SJCRH30 (cell line): ENCODE measurements around the gene PTGIR. TPM values are rescaled to one million over a fixed set of nuclear protein-coding genes. Genes with fewer than 3 reads are reported as not detected.
"Not testable (repeated sequence)": the region's sequence is repeated elsewhere in the genome, so short reads cannot be mapped to it uniquely, and the experiment has no call there.

Source experiments
- DNase-seq, 2 experiments: peaks; one replicate each; pipeline ENCODE4 v3.0.0-alpha.2; 2015 to 2020
- H3K27ac ChIP-seq: fragments of 250-450 bp; sonication (Bioruptor Pico); 2 replicates; pipeline ENCODE4 v1.5.1; 2020; ENCODE audit warnings: mild to moderate bottlenecking, moderate library complexity
- H3K27me3 ChIP-seq: fragments of 250-450 bp; sonication (Bioruptor Pico); 2 replicates; pipeline ENCODE4 v1.5.1; 2020; ENCODE audit warnings: mild to moderate bottlenecking, moderate library complexity
- H3K36me3 ChIP-seq: fragments of 250-450 bp; sonication (Bioruptor Pico); 2 replicates; pipeline ENCODE4 v1.5.1; 2020; ENCODE audit warnings: mild to moderate bottlenecking, moderate library complexity
- H3K4me1 ChIP-seq: fragments of 250-450 bp; sonication (Bioruptor Pico); 2 replicates; pipeline ENCODE4 v1.5.1; 2020; ENCODE audit warnings: mild to moderate bottlenecking, moderate library complexity
- H3K4me3 ChIP-seq: fragments of 250-450 bp; sonication (Bioruptor Pico); 2 replicates; pipeline ENCODE4 v1.5.1; 2020; ENCODE audit warnings: mild to moderate bottlenecking, moderate library complexity
- H3K9me3 ChIP-seq: fragments of 250-450 bp; sonication (Bioruptor Pico); replicated peaks from 2 replicates; pipeline ENCODE4 v1.5.1; 2020; ENCODE audit warnings: mild to moderate bottlenecking, moderate library complexity
- total RNA-seq: library from RNA; depleted of rRNA; stranded (reverse); fragments of >200 nt; shearing (Covaris generic); gene quantifications from 2 replicates; pipeline ENCODE4 v1.2.3, GENCODE V29; 2014

The PTGIR gene
- total RNA-seq, 1 experiment from 2014 or later: not detected

GRCh38 chr19:46630586-46631205 lies 5.8 kb upstream of the PTGIR start:
- H3K27me3 ChIP-seq: peaks cover 7% of the 10 kb centered on the region; the same call in 1 of the 2 replicates
- 0 out of 2 replicates have a peak overlapping the region, but pooled peaks have one; percentile 10 for H3K27ac ChIP-seq
- peak in 1 of 2 experiments; percentile 46 for DNase-seq
- H3K4me1 ChIP-seq: peaks cover 13% of the 10 kb centered on the region
- no peaks in the 10 kb centered on the region for H3K36me3 ChIP-seq
- H3K4me3 ChIP-seq: no peak overlapping the region
- no peaks in the 10 kb centered on the region for H3K9me3 ChIP-seq

DNA sequence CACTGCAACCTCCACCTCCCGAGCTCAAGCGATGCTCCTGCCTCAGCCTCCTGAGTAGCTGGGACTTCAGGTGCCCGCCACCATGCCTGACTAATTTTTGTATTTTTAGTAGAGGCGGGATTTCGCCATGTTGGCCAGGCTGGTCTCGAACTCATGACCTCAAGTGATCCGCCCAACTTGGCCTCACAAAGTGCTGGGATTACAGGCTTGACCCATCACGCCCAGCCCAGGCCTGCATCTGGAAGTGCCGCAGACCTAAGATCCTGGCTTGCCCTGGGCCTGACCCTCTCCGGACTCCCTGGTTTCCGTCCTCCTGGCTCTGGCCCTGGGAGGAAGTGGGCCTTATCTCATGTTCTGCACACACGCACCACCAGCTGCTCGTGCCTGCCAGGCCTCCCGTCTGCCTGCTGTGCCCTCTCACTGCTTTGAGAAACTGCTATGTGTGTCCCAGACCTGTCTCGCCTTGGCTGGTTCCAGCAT lies 4.7 kb upstream of the PTGIR start:
- H3K4me1 ChIP-seq: peaks cover 13% of the 10 kb centered on the region
- H3K36me3 ChIP-seq: no peaks in the 10 kb centered on the region
- no peak overlapping the region for H3K4me3 ChIP-seq
- peaks cover 1% of the 10 kb centered on the region; the same call in 1 of the 2 replicates for H3K27me3 ChIP-seq
- no peak for DNase-seq
- no peaks in the 10 kb centered on the region for H3K9me3 ChIP-seq
- H3K27ac ChIP-seq: no peak overlapping the region

DNA sequence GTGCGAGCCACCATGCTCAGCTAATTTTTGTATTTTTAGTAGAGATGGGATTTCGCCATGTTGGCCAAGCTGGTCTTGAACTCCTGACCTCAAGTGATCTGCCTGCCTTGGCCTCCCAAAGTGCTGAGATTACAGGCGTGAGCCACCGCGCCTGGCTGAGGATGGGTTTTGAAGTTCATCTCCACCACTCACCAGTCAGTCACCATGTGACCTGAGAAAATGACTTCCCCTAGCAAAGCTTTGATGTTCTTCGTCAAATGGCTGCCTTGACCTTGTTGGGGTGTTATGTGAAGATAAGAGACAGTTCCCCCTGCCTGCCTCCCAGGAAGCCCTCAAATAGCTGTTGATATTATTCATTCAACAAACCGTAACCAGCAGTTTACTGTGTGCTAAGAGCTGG lies 4.1 kb upstream of the PTGIR start:
- H3K9me3 ChIP-seq, DNase-seq, H3K27ac ChIP-seq, H3K4me3 ChIP-seq, H3K27me3 ChIP-seq, H3K36me3 ChIP-seq: not testable (repeated sequence)
- peaks cover 13% of the 10 kb centered on the region for H3K4me1 ChIP-seq

GRCh38 chr19:46626446-46626845 lies 1.6 kb upstream of the PTGIR start:
- no peaks in the 10 kb centered on the region for H3K9me3 ChIP-seq
- H3K4me1 ChIP-seq: peaks cover 11% of the 10 kb centered on the region
- no peak overlapping the region for H3K27ac ChIP-seq

DNA sequence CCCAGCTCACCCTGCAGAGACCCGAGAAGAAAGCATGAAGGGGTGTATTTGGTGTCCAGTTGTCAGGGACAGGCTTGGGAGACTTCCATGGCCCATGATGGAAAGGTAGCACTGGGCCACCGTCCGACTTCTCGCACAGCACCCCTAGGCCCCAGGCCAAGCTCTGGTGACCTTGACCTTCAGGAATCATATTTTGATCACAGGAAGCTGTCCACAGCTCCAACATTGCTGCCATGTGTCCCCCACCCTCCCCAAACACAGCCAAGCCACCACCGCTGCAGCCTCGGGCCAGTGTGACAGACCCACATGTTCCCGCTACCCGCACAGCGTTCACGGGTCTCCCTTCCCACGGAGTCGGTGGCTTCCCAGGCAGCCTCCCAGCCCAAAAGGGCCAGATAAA lies 842 bp upstream of the PTGIR start:
- Histone ChIP-seq H3K4me1 (peaks cover 5% of the 10 kb centered on the region), H3K27ac (no peak overlapping the region), H3K9me3 (no peaks in the 10 kb centered on the region), H3K27me3 (peaks cover 8% of the 10 kb centered on the region; the same call in 1 of the 2 replicates), H3K36me3 (no peaks in the 10 kb centered on the region), H3K4me3 (no peak overlapping the region)
- no peak for DNase-seq

More at GRCh38 chr19:46626446-46626845, 1.6 kb upstream of the PTGIR start:
- Histone ChIP-seq H3K27me3 (peaks cover 8% of the 10 kb centered on the region; the same call in 1 of the 2 replicates), H3K4me3 (no peak overlapping the region), H3K36me3 (no peaks in the 10 kb centered on the region)
- DNase-seq: no peak

GRCh38 chr19:46623915-46624502 lies 880 bp downstream of the PTGIR start:
- no peak for DNase-seq
- H3K36me3 ChIP-seq: no peaks in the 10 kb centered on the region
- no peak overlapping the region for H3K27ac ChIP-seq
- H3K4me3 ChIP-seq: no peak overlapping the region
- H3K27me3 ChIP-seq: peaks cover 8% of the 10 kb centered on the region; the same call in 1 of the 2 replicates
- no peaks in the 10 kb centered on the region for H3K9me3 ChIP-seq
- peaks cover 14% of the 10 kb centered on the region; the same call in 1 of the 2 replicates for H3K4me1 ChIP-seq

DNA sequence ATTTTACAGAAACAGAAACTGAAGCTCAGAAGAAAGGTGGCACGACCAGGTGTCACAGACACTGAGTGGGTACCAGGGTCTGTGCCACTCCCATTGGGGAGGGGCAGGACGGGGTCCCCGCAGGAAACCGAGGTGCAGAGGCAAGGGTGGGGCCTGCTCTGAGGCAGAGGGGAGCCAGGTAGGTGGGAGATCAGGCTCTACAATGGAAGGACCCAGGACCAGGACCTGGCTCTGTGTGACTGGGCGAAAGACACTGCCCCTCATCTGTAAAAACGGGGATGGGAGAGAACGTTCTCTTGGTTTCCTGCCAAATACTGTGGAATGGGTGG lies 2.8 kb downstream of the PTGIR start:
- H3K4me3 ChIP-seq: no peak overlapping the region
- H3K4me1 ChIP-seq: peaks cover 23% of the 10 kb centered on the region

GRCh38 chr19:46621191-46622117 lies 3.4 kb downstream of the PTGIR start:
- DNase-seq: no peak
- no peaks in the 10 kb centered on the region for H3K36me3 ChIP-seq
- peaks cover 27% of the 10 kb centered on the region for H3K4me1 ChIP-seq
- no peaks in the 10 kb centered on the region for H3K9me3 ChIP-seq
- no peak overlapping the region for H3K4me3 ChIP-seq
- H3K27me3 ChIP-seq: peaks cover 8% of the 10 kb centered on the region; the same call in 1 of the 2 replicates
- H3K27ac ChIP-seq: no peak overlapping the region

More for the DNA sequence above, 2.8 kb downstream of the PTGIR start:
- no peak overlapping the region for H3K27ac ChIP-seq
- H3K9me3 ChIP-seq: no peaks in the 10 kb centered on the region
- peaks cover 8% of the 10 kb centered on the region; the same call in 1 of the 2 replicates for H3K27me3 ChIP-seq
- DNase-seq: no peak
- no peaks in the 10 kb centered on the region for H3K36me3 ChIP-seq

- no peaks in the 10 kb centered on the region for H3K9me3 ChIP-seq
- DNase-seq: peak in 1 of 2 experiments; percentile 32
- peaks cover 28% of the 10 kb centered on the region for H3K4me1 ChIP-seq
- H3K27me3 ChIP-seq: peaks cover 8% of the 10 kb centered on the region; the same call in 1 of the 2 replicates
- H3K36me3 ChIP-seq: no peaks in the 10 kb centered on the region
- no peak overlapping the region for H3K4me3 ChIP-seq
- no peak overlapping the region for H3K27ac ChIP-seq
These were observed 4.2 kb downstream of the PTGIR start for GRCh38 chr19:46620716-46621115.

DNA sequence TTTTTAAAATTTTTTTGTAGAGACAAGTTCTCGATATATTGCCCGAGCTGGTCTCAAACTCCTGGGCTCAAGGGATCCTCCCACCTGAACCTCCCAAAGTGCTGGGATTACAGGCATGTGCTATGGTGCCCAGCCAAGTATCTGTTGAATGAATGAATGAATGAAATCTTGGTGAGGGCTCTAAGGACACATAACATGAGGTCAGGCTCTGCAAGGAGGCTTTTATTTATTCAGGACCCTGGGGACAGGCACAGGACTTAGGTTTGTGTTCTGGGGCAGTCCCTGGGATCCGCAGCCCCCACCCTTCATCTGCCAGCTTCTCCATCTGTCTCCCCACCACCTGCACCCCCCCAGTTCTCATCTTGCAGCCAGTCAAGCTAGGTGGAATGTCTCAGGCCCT lies 4.6 kb downstream of the PTGIR start:
- Histone ChIP-seq H3K27ac (no peak overlapping the region), H3K4me1 (peaks cover 28% of the 10 kb centered on the region), H3K36me3 (no peaks in the 10 kb centered on the region), H3K4me3 (no peak overlapping the region), H3K27me3 (peaks cover 8% of the 10 kb centered on the region; the same call in 1 of the 2 replicates), H3K9me3 (no peaks in the 10 kb centered on the region)
- DNase-seq: no peak

DNA sequence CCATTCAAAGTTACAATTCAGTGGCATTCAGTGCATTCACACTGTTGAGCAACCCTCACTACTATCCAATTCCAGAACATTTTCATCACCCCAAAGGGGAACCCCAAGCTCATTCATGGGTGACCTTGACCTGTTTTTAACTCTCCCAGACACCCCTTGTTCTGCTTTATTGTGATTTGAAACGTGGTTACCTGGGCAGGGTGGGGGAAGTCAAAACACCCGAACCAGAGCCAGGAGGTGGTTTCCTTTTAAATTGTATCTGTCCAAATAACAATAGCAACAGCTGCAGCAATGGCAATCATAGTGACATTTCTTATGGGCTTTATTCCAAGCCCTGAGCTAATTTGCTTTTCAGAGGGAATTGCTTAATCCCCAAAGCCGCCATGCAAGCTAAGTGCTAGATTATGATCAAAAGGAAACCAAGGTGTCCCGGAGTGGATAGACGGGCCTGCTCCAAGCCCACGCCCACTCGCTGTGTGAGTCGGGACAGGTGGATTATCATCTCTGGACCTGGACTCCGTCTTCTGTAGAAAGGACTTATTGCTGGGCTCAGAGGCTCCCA lies 6.1 kb downstream of the PTGIR start:
- no peak overlapping the region for H3K27ac ChIP-seq
- H3K9me3 ChIP-seq: no peaks in the 10 kb centered on the region
- peaks cover 28% of the 10 kb centered on the region for H3K4me1 ChIP-seq
- peak in 1 of 2 experiments; percentile 63 for DNase-seq
- H3K4me3 ChIP-seq: no peak overlapping the region
- H3K27me3 ChIP-seq: peaks cover 8% of the 10 kb centered on the region; the same call in 1 of the 2 replicates
- no peaks in the 10 kb centered on the region for H3K36me3 ChIP-seq

DNA sequence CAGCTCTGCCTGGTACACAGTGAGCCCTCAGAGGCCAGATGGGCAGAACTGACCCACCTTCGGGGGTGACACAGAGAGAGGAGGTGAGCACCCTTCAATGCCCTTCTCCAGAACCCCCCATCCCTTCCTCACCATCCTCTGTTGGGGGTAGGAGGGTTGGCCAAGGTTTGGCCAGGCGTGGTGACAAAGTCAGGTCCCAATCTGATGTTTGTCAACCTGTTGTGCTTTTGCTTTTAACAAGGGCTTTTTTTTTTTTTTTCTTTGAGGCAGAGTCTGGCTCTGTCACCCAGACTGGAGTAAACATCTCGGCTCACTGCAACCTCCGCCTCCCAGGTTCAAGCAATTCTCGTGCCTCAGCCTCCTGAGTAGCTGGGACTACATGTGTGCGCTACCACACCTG lies 7.3 kb downstream of the PTGIR start:
- no peak for DNase-seq

GRCh38 chr19:46616631-46617322 lies 8.1 kb downstream of the PTGIR start:
- Histone ChIP-seq H3K4me1 (peaks cover 28% of the 10 kb centered on the region), H3K27me3 (peaks cover 3% of the 10 kb centered on the region; the same call in 1 of the 2 replicates), H3K36me3 (no peaks in the 10 kb centered on the region), H3K9me3 (no peaks in the 10 kb centered on the region), H3K4me3 (no peak overlapping the region), H3K27ac (no peak overlapping the region)
- DNase-seq: peak; percentile 82 to 85

More for the DNA sequence above, 7.3 kb downstream of the PTGIR start:
- Histone ChIP-seq H3K36me3 (no peaks in the 10 kb centered on the region), H3K9me3 (no peaks in the 10 kb centered on the region), H3K27ac (no peak overlapping the region), H3K4me1 (peaks cover 28% of the 10 kb centered on the region), H3K4me3 (no peak overlapping the region), H3K27me3 (peaks cover 8% of the 10 kb centered on the region; the same call in 1 of the 2 replicates)

GRCh38 chr19:46615966-46616365 lies 8.9 kb downstream of the PTGIR start:
- no peak for DNase-seq

More at GRCh38 chr19:46615966-46616365, 8.9 kb downstream of the PTGIR start:
- H3K36me3 ChIP-seq: no peaks in the 10 kb centered on the region
- no peak overlapping the region for H3K27ac ChIP-seq
- H3K27me3 ChIP-seq: no peaks in the 10 kb centered on the region
- no peaks in the 10 kb centered on the region for H3K9me3 ChIP-seq
- no peak overlapping the region for H3K4me3 ChIP-seq
- peaks cover 28% of the 10 kb centered on the region for H3K4me1 ChIP-seq
